ENCODE data around the gene B4GALT2. TPM values are rescaled to one million over a fixed set of nuclear protein-coding genes. Genes with fewer than 3 reads are reported as not detected.
A peak's percentile ranks its signal among the peaks of the same experiment; 100 is the strongest.

The B4GALT2 gene
- total RNA-seq, 1 experiment from 2014 or later = 76.8 TPM

- ATAC-seq (peak; percentile 80), DNase-seq (ENCODE audit: low read depth, low spot score) (peak; percentile 63)
- H3K36me3 ChIP-seq (ENCODE audit: control insufficient read depth in 1 of 2, insufficient read depth in 2 of 2, low read length in 2 of 2) = peaks cover 0 to 9% of the 10 kb centered on the region in 2 experiments; a peak in 2 of 4 replicates
- H2AFZ ChIP-seq (ENCODE audit: low read depth, low read length, poor library complexity, severe bottlenecking) = peak within 1 kb of the TSS; percentile 65
- intact Hi-C loops (cut with micrococcal nuclease) = no loop called here
- H3K9me2 ChIP-seq (ENCODE audit: insufficient read depth) = no peaks in the 10 kb centered on the region
- no peaks in the 10 kb centered on the region for H4K20me1 ChIP-seq (ENCODE audit: insufficient read depth)
- peak within 1 kb of the TSS; percentile 63 to 72 for H3K4me3 ChIP-seq (replicated peaks in 1 of 2; ENCODE audit: low read depth in 1 of 2, low read length in 2 of 2)
- H3K4me2 ChIP-seq (ENCODE audit: low read length) = peak within 1 kb of the TSS; percentile 91
- no peaks in the 10 kb centered on the region for H3K79me2 ChIP-seq (ENCODE audit: insufficient read depth, low read length)
- ChIA-PET CTCF (interaction anchor here (1.4 to 3.3 kb wide), 3 partner anchors 13 to 56 kb away, joined by 4 to 13 read pairs (median 6); no protein-coding TSS in a partner anchor), RAD21 (ENCODE audit: low non-redundant PET in 1 of 2, low total read pairs in 2 of 2, uncharacterized antibody in 2 of 2, unreplicated experiment in 2 of 2) (interaction anchor here in 1 of 2 experiments (0.5 to 1.6 kb wide), 3 partner anchors 22 to 228 kb away, joined by 3 to 5 read pairs (median 3); partner anchors contain the start of gene DPH2), POLR2A (interaction anchor here (1.2 kb wide), 2 partner anchors 340 to 341 kb away, joined by 3 read pairs; partner anchors contain the start of gene KDM4A)
- H3K9ac ChIP-seq (ENCODE audit: low read length) = peak within 1 kb of the TSS; percentile 80
- BruUV-seq (replicated peaks) = TSS peak; percentile 25
- no peaks in the 10 kb centered on the region for H3K9me3 ChIP-seq (ENCODE audit: control insufficient read depth in 1 of 2, insufficient read depth in 1 of 2, low read depth in 1 of 2, low read length in 2 of 2)
- H3K27ac ChIP-seq (ENCODE audit: low read depth, low read length) = peak within 1 kb of the TSS; percentile 82
- H3K27me3 ChIP-seq (ENCODE audit: insufficient read depth, low read length) = no peaks in the 10 kb centered on the region
- H3K4me1 ChIP-seq (ENCODE audit: control insufficient read depth in 1 of 2, insufficient read depth in 2 of 2, low read length in 2 of 2) = peaks cover 10 to 39% of the 10 kb centered on the region in 2 experiments
- TF ChIP-seq CBX3 (IDR thresholded peaks at IDR 0.05; ENCODE audit: low read depth) (no peak), EZH2 (IDR thresholded peaks at IDR 0.05) (no peak), ZFX (IDR thresholded peaks at IDR 0.05) (peak; percentile 51; the same call in 1 of the 2 replicates), CTCF (IDR thresholded peaks at IDR 0.05 in 2 of 3, conservative IDR thresholded peaks at IDR 0.05 in 1 of 3; ENCODE audit: borderline replicate concordance in 1 of 3, insufficient read depth in 1 of 3, low read depth in 2 of 3, low read length in 2 of 3) (no peak), POLR2AphosphoS5 (IDR thresholded peaks at IDR 0.05; ENCODE audit: low read depth, low read length) (peak; percentile 83), ATF3 (IDR thresholded peaks at IDR 0.05) (no peak), CEBPB (IDR thresholded peaks at IDR 0.05; ENCODE audit: low read depth) (no peak), SRF (IDR thresholded peaks at IDR 0.05; ENCODE audit: low read depth) (no peak), EGR1 (IDR thresholded peaks at IDR 0.05; ENCODE audit: low read depth) (no peak), FOSL1 (IDR thresholded peaks at IDR 0.05; ENCODE audit: low read depth) (no peak), POLR2A (IDR thresholded peaks at IDR 0.05; ENCODE audit: borderline replicate concordance, extremely low read depth, insufficient read depth, insufficient read length) (peak; percentile 33), JUND (IDR thresholded peaks at IDR 0.05) (no peak), ZBTB33 (IDR thresholded peaks at IDR 0.05; ENCODE audit: extremely low read depth, insufficient replicate concordance, low read length) (no peak), REST (IDR thresholded peaks at IDR 0.05; ENCODE audit: low read depth) (no peak), EZH2phosphoT487 (IDR thresholded peaks at IDR 0.05; ENCODE audit: borderline replicate concordance) (no peak), TCF7L2 (IDR thresholded peaks at IDR 0.05; ENCODE audit: borderline replicate concordance, extremely low read depth, insufficient read depth, insufficient read length) (no peak), YY1 (IDR thresholded peaks at IDR 0.05; ENCODE audit: extremely low read depth, insufficient replicate concordance, low read depth, low read length) (no peak), ELF1 (IDR thresholded peaks at IDR 0.05; ENCODE audit: borderline replicate concordance, low read depth) (no peak; the same call in 1 of the 2 replicates), SP1 (IDR thresholded peaks at IDR 0.05; ENCODE audit: low read depth) (peak; percentile 61)
Measured at GRCh38 chr1:43991476-43992231, 12.6 kb downstream of the B4GALT2 start, which contains the start of gene CCDC24. TSS of gene CCDC24 (plus strand) at chr1:43991599. CDS start at chr1:43991879, 280 bp downstream.

All from HCT116 (cell line).